ENCODE results near the gene EDN1. TPM values are rescaled to one million over a fixed set of nuclear protein-coding genes. Genes with fewer than 3 reads are reported as not detected.
"Not testable (repeated sequence)": the region's sequence is repeated elsewhere in the genome, so short reads cannot be mapped to it uniquely, and the experiment has no call there.

The EDN1 gene
- total RNA-seq, 2 donors from 2014 or later: 0.20 TPM; not detected in 1

DNA sequence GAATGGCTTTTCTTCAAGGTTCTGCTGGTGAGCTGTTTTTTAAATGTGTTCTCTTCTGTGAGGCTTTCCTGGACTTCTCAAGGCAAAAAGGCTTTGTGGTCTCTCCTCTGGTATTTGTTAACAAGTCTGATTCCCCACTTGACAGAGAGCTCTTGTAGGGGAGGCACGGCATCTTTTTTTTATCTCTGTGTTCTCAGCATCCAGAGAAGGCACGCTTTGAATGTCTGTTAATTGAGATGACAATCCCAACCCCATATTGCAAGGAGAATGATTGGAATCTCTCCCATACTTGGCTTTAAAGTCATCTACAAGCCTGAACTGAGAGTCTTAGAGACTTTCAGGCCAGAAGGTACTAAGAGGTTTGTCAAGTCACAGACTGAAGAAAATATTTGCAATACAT, 22.6 kb downstream of the EDN1 start:
- peaks cover 7 to 9% of the 10 kb centered on the region in 2 donors for H3K27me3 Mint-ChIP-seq
- no peak overlapping the region for H3K4me3 Mint-ChIP-seq
- no peak for DNase-seq (ENCODE audit: low spot score)
- H3K9me3 Mint-ChIP-seq: no peaks in the 10 kb centered on the region
- ATAC-seq: no peak
- no peak overlapping the region for H3K27ac Mint-ChIP-seq
- no peaks in the 10 kb centered on the region for H3K36me3 Mint-ChIP-seq
- no peaks in the 10 kb centered on the region for H3K4me1 Mint-ChIP-seq (ENCODE audit: low read depth in 2 of 2)

DNA sequence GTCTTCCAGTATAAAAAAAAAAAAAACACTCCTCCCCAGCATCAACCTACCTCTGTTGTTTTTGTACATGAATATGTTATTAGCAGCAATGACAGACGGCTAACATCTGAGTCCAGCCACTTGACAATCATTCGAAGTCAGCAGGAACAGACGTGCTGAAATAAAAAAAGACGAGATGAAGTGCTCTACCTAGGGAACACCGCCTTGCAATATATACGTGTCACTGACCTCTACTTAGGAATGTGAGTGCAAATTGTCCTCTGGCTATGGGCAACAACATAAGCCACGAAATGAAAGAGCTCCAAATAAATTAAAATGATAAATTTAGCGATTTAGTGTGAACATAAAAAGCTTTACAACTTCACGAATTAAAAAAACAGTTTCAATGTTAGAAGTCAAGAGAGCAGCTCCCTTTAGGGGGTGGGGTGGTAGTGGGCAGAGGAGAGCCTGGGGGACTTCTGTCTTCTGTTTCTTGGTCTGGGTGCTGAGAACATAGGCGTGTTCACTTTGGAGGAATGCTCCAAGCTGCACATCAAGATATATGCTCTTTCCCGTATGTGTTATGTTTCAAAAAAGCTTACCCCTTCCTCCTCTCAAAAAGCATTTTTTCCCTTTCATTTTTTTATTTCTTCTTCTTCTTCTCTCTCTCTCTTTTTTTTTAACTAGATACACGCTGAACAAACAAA, 23.3 kb downstream of the EDN1 start:
- no peak overlapping the region for H3K27ac Mint-ChIP-seq
- peaks cover 3% of the 10 kb centered on the region for H3K36me3 Mint-ChIP-seq
- no peaks in the 10 kb centered on the region for H3K4me1 Mint-ChIP-seq (ENCODE audit: low read depth in 2 of 2)
- DNase-seq (ENCODE audit: low spot score) (no peak), ATAC-seq (no peak)
- H3K9me3 Mint-ChIP-seq: peaks cover 2% of the 10 kb centered on the region
- no peak overlapping the region for H3K4me3 Mint-ChIP-seq
- H3K27me3 Mint-ChIP-seq: peaks cover 7 to 8% of the 10 kb centered on the region in 2 donors

DNA sequence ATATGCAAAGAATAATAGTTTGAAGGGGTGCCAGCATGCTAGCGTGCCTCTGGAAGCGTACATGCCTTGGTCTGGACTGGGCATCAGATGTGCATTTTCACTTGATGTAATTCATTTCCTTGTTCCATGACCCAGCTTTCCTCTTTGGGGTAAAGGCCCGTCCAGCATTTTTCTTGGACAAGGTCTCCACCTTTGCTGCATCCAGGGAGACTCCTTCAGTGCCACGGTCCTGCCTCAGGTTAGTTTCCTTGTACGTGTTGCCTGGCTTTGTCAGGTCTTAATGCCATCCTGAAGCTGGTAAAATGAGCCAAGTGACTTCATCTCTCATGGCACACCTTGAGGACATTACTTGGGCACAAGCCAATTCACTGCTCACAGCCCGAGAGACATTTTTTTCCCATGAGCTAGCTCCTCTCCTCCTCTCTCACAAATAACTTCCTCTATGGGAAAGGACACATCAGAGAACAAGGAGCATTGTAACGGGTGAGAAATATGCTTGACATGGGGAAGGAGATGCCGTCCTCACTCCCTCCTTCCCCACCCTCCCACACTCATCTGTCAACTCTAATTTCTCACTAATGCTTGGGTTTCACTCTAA, 23.9 kb downstream of the EDN1 start:
- peaks cover 5% of the 10 kb centered on the region for H3K36me3 Mint-ChIP-seq

GRCh38 chr6:12314751-12315150, 24.6 kb downstream of the EDN1 start:
- ATAC-seq (no peak), DNase-seq (ENCODE audit: low spot score) (no peak)
- Mint-ChIP-seq H3K36me3 (peaks cover 5% of the 10 kb centered on the region), H3K4me1 (ENCODE audit: low read depth in 2 of 2) (no peaks in the 10 kb centered on the region), H3K9me3 (peaks cover 2% of the 10 kb centered on the region), H3K27me3 (peaks cover 7 to 21% of the 10 kb centered on the region in 2 donors), H3K4me3 (no peak overlapping the region), H3K27ac (no peak overlapping the region)

More for the DNA sequence above, 23.9 kb downstream of the EDN1 start:
- Mint-ChIP-seq H3K27me3 (peaks cover 7 to 15% of the 10 kb centered on the region in 2 donors), H3K4me3 (no peak overlapping the region), H3K9me3 (peaks cover 2% of the 10 kb centered on the region), H3K4me1 (ENCODE audit: low read depth in 2 of 2) (no peaks in the 10 kb centered on the region), H3K27ac (no peak overlapping the region)
- DNase-seq (ENCODE audit: low spot score) (no peak), ATAC-seq (no peak)

DNA sequence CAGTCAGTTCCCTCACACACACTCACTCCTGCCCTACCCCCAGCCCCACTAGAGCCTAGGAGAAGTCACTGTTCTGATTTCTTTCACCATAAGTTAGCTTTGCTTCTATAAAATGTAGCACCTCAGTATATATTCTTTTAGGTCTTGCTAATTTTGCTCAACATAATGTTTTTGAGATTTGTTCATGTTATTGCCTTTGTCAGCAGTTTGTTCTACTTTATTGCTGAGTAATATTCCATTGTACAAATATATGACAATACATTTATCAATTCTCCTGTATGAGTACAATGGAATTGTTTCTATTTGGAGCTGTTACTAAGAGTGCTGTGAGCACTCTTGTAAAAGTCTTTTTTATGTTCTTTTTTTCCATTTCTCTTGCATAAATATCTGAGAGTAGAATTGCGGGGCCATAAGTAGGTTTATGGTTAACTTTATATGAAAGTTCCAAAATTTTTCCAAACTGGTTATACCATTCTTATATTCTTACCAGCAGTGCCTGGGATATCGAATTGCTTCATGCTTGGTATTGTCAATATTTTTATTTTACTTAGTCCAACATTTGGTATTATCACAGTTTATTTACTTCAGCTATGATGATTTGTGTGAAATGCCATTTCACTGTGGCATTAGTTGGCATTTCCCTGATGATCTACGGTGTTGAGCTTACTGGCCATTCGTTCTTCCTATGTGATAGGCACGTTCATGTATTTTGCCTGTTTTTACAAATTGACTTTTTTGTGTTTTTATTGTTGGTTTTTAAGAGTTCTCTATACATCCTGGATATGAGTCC, 25.3 kb downstream of the EDN1 start:
- Mint-ChIP-seq H3K4me1 (ENCODE audit: low read depth in 2 of 2) (no peaks in the 10 kb centered on the region), H3K27ac (no peak overlapping the region), H3K36me3 (peaks cover 5% of the 10 kb centered on the region), H3K9me3 (peaks cover 2% of the 10 kb centered on the region), H3K27me3 (peaks cover 7 to 27% of the 10 kb centered on the region in 2 donors), H3K4me3 (no peak overlapping the region)
- no peak for ATAC-seq
- no peak for DNase-seq (ENCODE audit: low spot score)

DNA sequence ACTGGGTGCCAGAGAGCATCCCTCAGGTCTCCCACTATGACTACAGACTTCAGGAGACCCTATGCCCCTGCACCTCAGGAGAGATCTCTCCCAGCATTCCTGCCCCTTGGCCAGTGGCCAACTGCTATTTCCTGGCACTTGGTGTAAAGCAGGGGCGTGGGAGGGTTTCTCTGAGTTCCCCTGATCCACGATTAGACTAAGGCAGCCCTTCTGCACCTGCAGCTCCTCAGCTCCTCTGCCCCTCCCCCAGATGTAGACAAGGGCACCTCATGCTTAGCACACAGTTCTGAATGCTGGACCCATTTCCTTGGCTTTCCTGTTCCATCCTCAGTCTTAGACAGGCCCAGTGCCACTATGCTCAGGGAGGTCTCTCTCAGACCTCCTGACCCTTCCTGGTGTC, 28.6 kb downstream of the EDN1 start:
- DNase-seq (ENCODE audit: low spot score) (no peak), ATAC-seq (no peak)
- H3K27me3 Mint-ChIP-seq: peaks cover 7 to 35% of the 10 kb centered on the region in 2 donors
- H3K27ac Mint-ChIP-seq: no peak overlapping the region
- no peaks in the 10 kb centered on the region for H3K4me1 Mint-ChIP-seq (ENCODE audit: low read depth in 2 of 2)
- peaks cover 2% of the 10 kb centered on the region for H3K9me3 Mint-ChIP-seq
- peaks cover 5% of the 10 kb centered on the region for H3K36me3 Mint-ChIP-seq
- no peak overlapping the region for H3K4me3 Mint-ChIP-seq

- ATAC-seq; H3K4me3 Mint-ChIP-seq; H3K9me3 Mint-ChIP-seq; H3K36me3 Mint-ChIP-seq; H3K27ac Mint-ChIP-seq; H3K4me1 Mint-ChIP-seq (ENCODE audit: low read depth in 2 of 2); DNase-seq (ENCODE audit: low spot score): not testable (repeated sequence)
- H3K27me3 Mint-ChIP-seq: peaks cover 2 to 35% of the 10 kb centered on the region in 2 donors
Measured at GRCh38 chr6:12320074-12320473, 29.9 kb downstream of the EDN1 start.

- H3K9me3 Mint-ChIP-seq: no peaks in the 10 kb centered on the region
Measured at GRCh38 chr6:12324099-12324498, 33.9 kb downstream of the EDN1 start.

GRCh38 chr6:12324748-12325147, 34.6 kb downstream of the EDN1 start:
- no peak overlapping the region for H3K4me3 Mint-ChIP-seq
- ATAC-seq (no peak), DNase-seq (ENCODE audit: low spot score) (no peak)
- H3K27ac Mint-ChIP-seq: no peak overlapping the region
- H3K36me3 Mint-ChIP-seq: no peaks in the 10 kb centered on the region
- no peaks in the 10 kb centered on the region for H3K9me3 Mint-ChIP-seq
- no peaks in the 10 kb centered on the region for H3K4me1 Mint-ChIP-seq (ENCODE audit: low read depth in 2 of 2)
- H3K27me3 Mint-ChIP-seq: peaks cover 11 to 22% of the 10 kb centered on the region in 2 donors

More at GRCh38 chr6:12324099-12324498, 33.9 kb downstream of the EDN1 start:
- H3K27me3 Mint-ChIP-seq: peaks cover 11 to 29% of the 10 kb centered on the region in 2 donors
- ATAC-seq: no peak
- no peak for DNase-seq (ENCODE audit: low spot score)
- H3K36me3 Mint-ChIP-seq: no peaks in the 10 kb centered on the region
- H3K27ac Mint-ChIP-seq: no peak overlapping the region
- H3K4me3 Mint-ChIP-seq: no peak overlapping the region
- no peaks in the 10 kb centered on the region for H3K4me1 Mint-ChIP-seq (ENCODE audit: low read depth in 2 of 2)

GRCh38 chr6:12325872-12326271, 35.7 kb downstream of the EDN1 start:
- DNase-seq (ENCODE audit: low spot score) (no peak), ATAC-seq (no peak)
- Mint-ChIP-seq H3K27ac (no peak overlapping the region), H3K4me1 (ENCODE audit: low read depth in 2 of 2) (no peaks in the 10 kb centered on the region), H3K27me3 (peaks cover 11 to 12% of the 10 kb centered on the region in 2 donors), H3K36me3 (no peaks in the 10 kb centered on the region), H3K9me3 (no peaks in the 10 kb centered on the region), H3K4me3 (no peak overlapping the region)

- Mint-ChIP-seq H3K36me3 (no peaks in the 10 kb centered on the region), H3K27me3 (peaks cover 8 to 11% of the 10 kb centered on the region in 2 donors), H3K27ac (no peak overlapping the region), H3K4me1 (ENCODE audit: low read depth in 2 of 2) (no peaks in the 10 kb centered on the region), H3K9me3 (no peaks in the 10 kb centered on the region), H3K4me3 (no peak overlapping the region)
- ATAC-seq: no peak
- no peak for DNase-seq (ENCODE audit: low spot score)
Measured at GRCh38 chr6:12327391-12327790, 37.2 kb downstream of the EDN1 start.

- ATAC-seq: no peak
- H3K36me3 Mint-ChIP-seq: no peaks in the 10 kb centered on the region
- DNase-seq (ENCODE audit: low spot score): no peak
- no peaks in the 10 kb centered on the region for H3K4me1 Mint-ChIP-seq (ENCODE audit: low read depth in 2 of 2)
- peaks cover 8 to 11% of the 10 kb centered on the region in 2 donors for H3K27me3 Mint-ChIP-seq
- H3K4me3 Mint-ChIP-seq: no peak overlapping the region
- H3K27ac Mint-ChIP-seq: no peak overlapping the region
- H3K9me3 Mint-ChIP-seq: no peaks in the 10 kb centered on the region
Measured at GRCh38 chr6:12327988-12328387, 37.8 kb downstream of the EDN1 start.

DNA sequence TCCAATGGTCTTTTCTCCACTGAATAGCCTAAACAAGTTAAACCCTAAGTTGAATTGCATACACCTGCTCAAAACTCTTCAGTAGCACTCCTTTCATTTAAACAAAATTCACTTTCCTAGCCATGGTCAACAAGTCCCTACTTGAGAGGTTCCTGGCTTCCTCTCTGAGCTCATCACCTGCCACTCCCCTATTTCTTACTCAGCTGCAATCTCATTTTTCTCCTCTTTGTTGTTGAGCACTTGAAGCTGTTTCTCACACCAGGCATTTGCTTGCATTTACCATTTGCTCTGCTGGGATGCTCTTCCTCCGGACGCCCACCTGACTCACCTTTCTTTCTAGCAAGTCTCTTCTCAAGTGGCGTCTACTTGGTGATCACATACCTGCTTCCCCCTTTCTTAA, 38.5 kb downstream of the EDN1 start:
- H3K4me3 Mint-ChIP-seq: no peak overlapping the region
- ATAC-seq (no peak), DNase-seq (ENCODE audit: low spot score) (no peak)
- H3K9me3 Mint-ChIP-seq: no peaks in the 10 kb centered on the region
- peaks cover 8 to 11% of the 10 kb centered on the region in 2 donors for H3K27me3 Mint-ChIP-seq
- H3K4me1 Mint-ChIP-seq (ENCODE audit: low read depth in 2 of 2): no peaks in the 10 kb centered on the region
- H3K36me3 Mint-ChIP-seq: no peaks in the 10 kb centered on the region
- H3K27ac Mint-ChIP-seq: no peak overlapping the region

- H3K27me3 Mint-ChIP-seq: peaks cover 8 to 12% of the 10 kb centered on the region in 2 donors
- no peak for ATAC-seq
- H3K4me3 Mint-ChIP-seq: no peak overlapping the region
Measured at GRCh38 chr6:12331474-12331873, 41.3 kb downstream of the EDN1 start.

More at GRCh38 chr6:12331474-12331873, 41.3 kb downstream of the EDN1 start:
- Mint-ChIP-seq H3K27ac (no peak overlapping the region), H3K9me3 (no peaks in the 10 kb centered on the region), H3K36me3 (no peaks in the 10 kb centered on the region), H3K4me1 (ENCODE audit: low read depth in 2 of 2) (no peaks in the 10 kb centered on the region)
- no peak for DNase-seq (ENCODE audit: low spot score)

Data from natural killer cell treated with Interleukin-12 subunit alpha and Interleukin-12 subunit beta and Interleukin-15 and Interleukin-18, amount 100 ng/mL, for 72 hours (primary cell).